IPS DF 4.7 (cell line): Measurements from ENCODE around the gene MAP3K19.
A peak's percentile ranks its signal among the peaks of the same experiment; 100 is the strongest.

Source experiments
- DNase-seq: peaks from one replicate; pipeline ENCODE4 v3.0.0-alpha.2; 2013; ENCODE audit warnings: low spot score; ENCODE audit errors: extremely low read depth

The MAP3K19 gene

GRCh38 chr2:134934150-134934549, 113.1 kb downstream of the MAP3K19 start:
- DNase-seq: no peak

GRCh38 chr2:134933732-134934131, 113.5 kb downstream of the MAP3K19 start:
- no peak for DNase-seq

- DNase-seq: no peak
These were observed 114.3 kb downstream of the MAP3K19 start for GRCh38 chr2:134932864-134933526.

GRCh38 chr2:134927195-134927594, 120.1 kb downstream of the MAP3K19 start:
- no peak for DNase-seq

- no peak for DNase-seq
These were observed 120.9 kb downstream of the MAP3K19 start for GRCh38 chr2:134926231-134926931.

- DNase-seq: no peak
These were observed 122.3 kb downstream of the MAP3K19 start for GRCh38 chr2:134924912-134925311.

GRCh38 chr2:134919341-134920210, 127.7 kb downstream of the MAP3K19 start:
- DNase-seq: no peak

GRCh38 chr2:134918526-134919340, 128.5 kb downstream of the MAP3K19 start, which contains the start of gene CCNT2:
Gene CCNT2 (plus strand): TSS chr2:134918822. CDS start chr2:134918855, 33 bp downstream.
- peak; percentile 89 for DNase-seq

- DNase-seq: peak; percentile 36
These were observed 129.2 kb downstream of the MAP3K19 start for GRCh38 chr2:134917888-134918525.

GRCh38 chr2:134917360-134917865, 129.8 kb downstream of the MAP3K19 start:
- no peak for DNase-seq
